Measurements from ENCODE around the gene SKAP2.

The SKAP2 gene

GRCh38 chr7:26813432-26813831 lies 51.0 kb downstream of the SKAP2 start:
- peaks cover 6% of the 10 kb centered on the region for H3K36me3 ChIP-seq
- no peak overlapping the region for H3K4me3 ChIP-seq (ENCODE audit: low read depth in 1 of 2, low read length in 1 of 2)
- H3K9me3 ChIP-seq = no peaks in the 10 kb centered on the region
- no peak overlapping the region for H3K27ac ChIP-seq
- no peaks in the 10 kb centered on the region for H3K27me3 ChIP-seq
- no peaks in the 10 kb centered on the region for H3K4me1 ChIP-seq (ENCODE audit: control insufficient read depth in 1 of 2, insufficient read depth in 1 of 2, low read depth in 1 of 2, low read length in 1 of 2)
- no peak for TF ChIP-seq CTCF (IDR thresholded peaks at IDR 0.05)

- no peaks in the 10 kb centered on the region for H3K9me3 ChIP-seq
- no peak overlapping the region for H3K4me3 ChIP-seq (ENCODE audit: low read depth in 1 of 2, low read length in 1 of 2)
- peaks cover 6% of the 10 kb centered on the region for H3K36me3 ChIP-seq
- H3K27me3 ChIP-seq = no peaks in the 10 kb centered on the region
- TF ChIP-seq CTCF (IDR thresholded peaks at IDR 0.05) = no peak
- no peaks in the 10 kb centered on the region for H3K4me1 ChIP-seq (ENCODE audit: control insufficient read depth in 1 of 2, insufficient read depth in 1 of 2, low read depth in 1 of 2, low read length in 1 of 2)
- no peak overlapping the region for H3K27ac ChIP-seq
These were observed 69.8 kb downstream of the SKAP2 start for GRCh38 chr7:26794541-26794940.

GRCh38 chr7:26792576-26792975 lies 71.8 kb downstream of the SKAP2 start:
- H3K9me3 ChIP-seq = no peaks in the 10 kb centered on the region
- no peaks in the 10 kb centered on the region for H3K27me3 ChIP-seq
- H3K36me3 ChIP-seq = peaks cover 6% of the 10 kb centered on the region
- TF ChIP-seq CTCF (IDR thresholded peaks at IDR 0.05) = no peak
- H3K27ac ChIP-seq = no peak overlapping the region
- H3K4me1 ChIP-seq (ENCODE audit: control insufficient read depth in 1 of 2, insufficient read depth in 1 of 2, low read depth in 1 of 2, low read length in 1 of 2) = no peaks in the 10 kb centered on the region
- no peak overlapping the region for H3K4me3 ChIP-seq (ENCODE audit: low read depth in 1 of 2, low read length in 1 of 2)

- Histone ChIP-seq H3K27ac (no peak overlapping the region), H3K36me3 (peaks cover 6% of the 10 kb centered on the region), H3K9me3 (no peaks in the 10 kb centered on the region), H3K27me3 (no peaks in the 10 kb centered on the region), H3K4me1 (ENCODE audit: control insufficient read depth in 1 of 2, insufficient read depth in 1 of 2, low read depth in 1 of 2, low read length in 1 of 2) (no peaks in the 10 kb centered on the region), H3K4me3 (ENCODE audit: low read depth in 1 of 2, low read length in 1 of 2) (no peak overlapping the region)
- TF ChIP-seq CTCF (IDR thresholded peaks at IDR 0.05) = no peak
These were observed 72.4 kb downstream of the SKAP2 start for GRCh38 chr7:26792006-26792405.

GRCh38 chr7:26789481-26790184 lies 74.8 kb downstream of the SKAP2 start:
- H3K4me1 ChIP-seq (ENCODE audit: control insufficient read depth in 1 of 2, insufficient read depth in 1 of 2, low read depth in 1 of 2, low read length in 1 of 2) = no peaks in the 10 kb centered on the region
- peaks cover 5% of the 10 kb centered on the region for H3K36me3 ChIP-seq
- H3K27ac ChIP-seq = no peak overlapping the region
- H3K4me3 ChIP-seq (ENCODE audit: low read depth in 1 of 2, low read length in 1 of 2) = no peak overlapping the region
- no peak for TF ChIP-seq CTCF (IDR thresholded peaks at IDR 0.05)
- H3K9me3 ChIP-seq = no peaks in the 10 kb centered on the region
- H3K27me3 ChIP-seq = no peaks in the 10 kb centered on the region
